PFSK-1 (cell line): ENCODE results near the gene CREB3.

Experiments
- FOXP2 ChIP-seq: optimal IDR thresholded peaks from 2 replicates; pipeline ENCODE3; 2011; ENCODE audit warnings: borderline replicate concordance, control low read depth, inconsistent platforms; ENCODE audit not compliant: insufficient read depth; ENCODE audit errors: extremely low read length, extremely low read depth
- POLR2AphosphoS5 ChIP-seq: IDR thresholded peaks from 2 replicates; pipeline ENCODE4 v1.6.1; 2012; ENCODE audit warnings: low read depth, mild to moderate bottlenecking, control low read depth, low read length, moderate library complexity
- REST ChIP-seq, 2 experiments: IDR thresholded peaks; 2 replicates each; pipeline versions ENCODE4 v1.6.1 to v1.8.0; 2011 to 2012; ENCODE audit warnings: low read depth in 2 of 2, low read length in 2 of 2, control low read depth in 1 of 2, inconsistent platforms in 1 of 2, mild to moderate bottlenecking in 1 of 2, moderate library complexity in 1 of 2; ENCODE audit not compliant: insufficient read depth in 1 of 2
- SIN3A ChIP-seq: IDR thresholded peaks from 2 replicates; pipeline ENCODE4 v1.6.1; 2012; ENCODE audit warnings: mild to moderate bottlenecking, low read length, moderate library complexity, borderline replicate concordance; ENCODE audit not compliant: insufficient read depth
- TAF1 ChIP-seq: IDR thresholded peaks from 2 replicates; pipeline ENCODE4 v1.6.1; 2012; ENCODE audit warnings: low read length, control low read depth, borderline replicate concordance; ENCODE audit not compliant: insufficient read depth

Gene CREB3

GRCh38 chr9:35726931-35727330 lies 5.5 kb upstream of the CREB3 start:
- TF ChIP-seq POLR2AphosphoS5 = no peak
- TF ChIP-seq TAF1 = no peak
- no peak for TF ChIP-seq SIN3A
- no peak for TF ChIP-seq REST (IDR thresholded peaks at IDR 0.05; ENCODE audit: insufficient read depth in 1 of 2, low read depth in 2 of 2, low read length in 2 of 2)
- no peak for TF ChIP-seq FOXP2

GRCh38 chr9:35727676-35728040 lies 4.8 kb upstream of the CREB3 start:
- TF ChIP-seq TAF1 (no peak), FOXP2 (no peak)

DNA sequence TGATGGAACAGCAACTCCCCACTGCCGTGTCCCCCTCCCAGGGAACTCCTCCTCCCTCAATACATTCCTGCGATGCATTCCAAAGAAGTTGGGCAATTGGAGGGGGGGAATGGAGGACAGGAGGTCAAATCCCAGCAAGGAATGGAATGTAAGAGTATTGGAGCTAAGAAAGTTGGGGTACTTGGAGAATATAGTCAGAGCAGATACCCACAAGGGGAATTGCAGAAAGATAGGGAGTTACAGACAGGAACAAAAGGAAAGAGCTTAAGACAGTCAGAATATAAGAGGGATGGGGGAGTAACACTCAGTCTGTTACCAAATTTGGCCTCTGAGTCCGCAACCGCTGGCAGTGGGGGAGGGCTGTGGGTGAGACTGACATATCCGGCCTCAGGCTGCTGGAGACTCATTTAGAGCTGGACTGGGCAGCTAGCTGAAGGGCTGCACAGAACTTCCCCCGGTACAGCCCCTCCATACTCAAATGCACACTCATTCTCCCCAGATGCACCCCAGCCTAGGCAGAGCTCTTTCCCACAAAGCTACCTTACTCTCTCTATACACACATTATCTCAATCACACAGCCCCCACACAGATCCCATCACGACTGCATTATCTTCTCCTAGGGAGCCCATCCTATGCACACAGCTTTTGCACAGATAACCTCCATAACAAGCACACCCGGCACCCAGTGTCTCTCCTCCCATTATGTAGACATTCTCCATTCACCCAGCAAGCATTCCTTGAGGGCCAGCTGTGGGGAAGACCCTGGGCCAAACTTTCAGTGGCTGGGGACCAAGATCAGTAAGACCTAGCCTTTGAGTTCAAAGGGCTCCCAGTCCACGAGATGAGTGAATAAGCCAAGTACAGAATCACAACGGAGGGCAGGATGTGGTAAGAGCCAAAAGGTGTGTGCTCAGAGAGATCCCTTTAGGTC lies 4.2 kb upstream of the CREB3 start:
- TF ChIP-seq POLR2AphosphoS5 = no peak
- no peak for TF ChIP-seq FOXP2
- TF ChIP-seq TAF1 = 0 out of 2 replicates have a peak, but pooled peaks have one; percentile 32
- TF ChIP-seq REST (IDR thresholded peaks at IDR 0.05; ENCODE audit: insufficient read depth in 1 of 2, low read depth in 2 of 2, low read length in 2 of 2) = no peak
- no peak for TF ChIP-seq SIN3A

GRCh38 chr9:35729101-35729500 lies 3.4 kb upstream of the CREB3 start:
- TF ChIP-seq REST (IDR thresholded peaks at IDR 0.05; ENCODE audit: insufficient read depth in 1 of 2, low read depth in 2 of 2, low read length in 2 of 2) (no peak), SIN3A (no peak), POLR2AphosphoS5 (no peak), FOXP2 (no peak), TAF1 (no peak)

DNA sequence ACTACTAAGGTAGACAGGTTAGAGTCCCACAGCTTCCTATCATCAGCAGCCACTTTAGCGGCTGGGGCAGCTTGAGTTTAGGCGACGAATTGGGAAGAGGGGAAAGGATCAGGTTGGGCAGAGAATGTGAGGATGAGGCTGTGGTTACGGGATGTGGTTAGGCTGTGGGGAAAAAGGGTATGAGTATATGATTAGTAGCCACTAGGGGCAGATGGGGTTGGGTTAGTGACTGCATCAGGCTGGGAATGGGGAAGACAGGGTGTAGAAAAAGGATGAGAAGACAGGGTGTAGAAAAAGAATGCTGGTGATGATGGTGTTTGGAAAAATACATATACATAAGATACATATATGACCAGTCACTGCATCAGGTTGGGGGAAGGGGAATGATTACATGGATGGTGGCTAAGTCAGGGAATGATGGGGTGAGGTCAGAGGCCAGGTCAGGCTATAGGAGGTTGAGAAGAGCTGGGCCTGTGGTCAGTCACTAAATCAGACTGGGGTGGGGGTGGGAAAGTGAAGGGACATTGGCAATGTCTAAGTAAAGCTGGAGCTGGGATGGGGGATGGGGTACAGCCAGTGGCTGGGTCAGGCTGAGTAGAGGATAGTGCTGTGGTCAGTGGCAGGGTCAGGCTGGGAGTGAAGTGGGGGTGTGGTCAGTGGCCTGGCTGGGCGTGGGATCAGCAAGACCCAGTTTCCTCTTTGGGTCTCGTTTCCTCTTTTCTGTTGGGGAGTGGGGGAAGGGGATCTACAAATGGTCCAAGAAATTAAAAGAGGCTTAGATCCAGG lies 2.6 kb upstream of the CREB3 start:
- TF ChIP-seq REST (IDR thresholded peaks at IDR 0.05; ENCODE audit: insufficient read depth in 1 of 2, low read depth in 2 of 2, low read length in 2 of 2) (no peak), FOXP2 (no peak), TAF1 (no peak), POLR2AphosphoS5 (no peak), SIN3A (no peak)
